Stimulated activated CD8-positive, alpha-beta memory T cell treated with anti-CD3 and anti-CD28 coated beads, Interleukin-4, amount 100 ng/mL, for 24 hours (primary cell): ENCODE data around the gene AMY1A.
"Not testable (repeated sequence)": the region's sequence is repeated elsewhere in the genome, so short reads cannot be mapped to it uniquely, and the experiment has no call there.

ENCODE experiments used
- DNase-seq: peaks from one replicate; pipeline ENCODE4 v3.0.0-alpha.2; 2020; ENCODE audit warnings: low read depth

AMY1A gene

DNA sequence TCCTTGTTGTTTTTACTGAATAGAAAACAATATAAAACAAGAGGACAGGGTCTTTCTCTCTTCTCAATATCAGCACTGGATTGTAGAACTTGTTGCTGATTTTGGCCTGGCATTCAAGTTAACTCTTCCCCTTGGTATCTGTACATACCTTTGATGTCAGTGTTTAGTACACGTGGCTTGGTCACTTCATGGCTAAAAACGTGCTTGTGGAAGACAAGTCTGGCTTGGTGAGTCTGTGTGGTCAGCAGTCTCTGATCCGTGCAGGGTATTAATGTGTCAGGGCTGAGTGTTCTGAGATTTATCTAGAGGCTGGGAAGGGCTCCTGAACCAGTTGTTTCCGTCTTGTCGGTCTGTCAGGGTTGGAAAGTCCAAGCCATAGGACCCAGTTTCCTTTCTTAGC is at the start of gene AMY1A:
TSS of gene AMY1A (plus strand) at position 301 of the 400 bp plus-strand sequence. CDS start 571 bp downstream, outside the sequence.
- DNase-seq: not testable (repeated sequence)

DNA sequence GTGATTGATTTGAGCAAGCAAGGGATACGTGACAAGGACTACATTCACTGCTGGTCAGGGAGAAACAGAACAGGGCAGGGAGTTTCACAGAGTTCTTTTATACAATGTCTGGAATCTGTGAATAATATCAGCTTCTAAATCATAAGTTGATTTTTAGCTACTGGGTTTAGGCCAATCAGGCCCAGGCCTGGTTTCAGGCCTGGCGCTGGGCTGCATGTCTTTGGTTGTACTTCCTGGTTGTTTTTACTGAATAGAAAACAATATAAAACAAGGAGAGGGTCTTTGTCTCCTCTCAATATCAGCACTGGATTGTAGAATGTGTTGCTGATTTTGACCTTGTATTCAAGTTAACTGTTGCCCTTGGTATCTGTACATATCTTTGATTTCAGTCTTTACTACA is 39.2 kb upstream of the AMY1A start:
- no peak for DNase-seq

DNA sequence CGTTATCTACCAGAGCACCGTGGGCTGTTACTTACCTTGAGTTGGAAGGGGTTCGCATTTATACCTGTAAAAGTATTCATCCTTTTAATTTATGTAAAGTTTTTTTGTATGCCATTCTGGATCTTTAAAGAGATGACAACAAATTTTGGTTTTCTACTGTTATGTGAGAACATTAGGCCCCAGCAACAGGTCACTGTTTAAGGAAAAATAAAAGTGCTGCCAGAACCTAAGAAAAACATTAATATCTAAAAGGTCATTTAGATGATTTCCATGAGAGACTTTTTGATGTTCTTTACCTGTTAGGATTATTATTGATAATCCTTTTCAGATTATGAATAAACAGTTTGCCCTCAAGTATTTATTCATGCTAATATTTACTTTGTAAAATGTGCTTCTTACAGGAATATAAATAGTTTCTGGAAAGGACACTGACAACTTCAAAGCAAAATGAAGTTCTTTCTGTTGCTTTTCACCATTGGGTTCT is 38.5 kb upstream of the AMY1A start, which contains the start of gene AMY2A:
TSS of gene AMY2A (plus strand) at position 434 of the 484 bp plus-strand sequence. CDS start at position 448, 14 bp downstream.
- not testable (repeated sequence) for DNase-seq

DNA sequence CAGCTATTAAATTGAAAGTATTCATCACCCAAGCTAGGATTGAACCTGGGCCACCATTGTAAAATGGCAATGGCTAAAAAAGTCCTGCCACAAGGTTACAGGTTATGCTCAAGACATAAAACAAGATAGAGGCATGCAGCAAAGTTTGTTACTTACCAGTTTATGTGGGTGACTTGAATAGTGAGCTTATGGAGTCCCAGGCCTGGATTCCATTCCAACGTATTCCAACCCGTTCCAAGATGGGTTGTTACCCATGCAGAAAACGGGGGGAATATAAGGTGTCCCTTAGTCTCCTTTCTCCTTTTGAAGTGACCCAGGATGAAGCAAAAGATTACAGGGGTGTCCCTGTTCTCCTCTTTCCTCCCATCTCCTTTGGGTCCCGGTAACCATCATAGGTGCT is 28.1 kb upstream of the AMY1A start:
- DNase-seq: not testable (repeated sequence)

DNA sequence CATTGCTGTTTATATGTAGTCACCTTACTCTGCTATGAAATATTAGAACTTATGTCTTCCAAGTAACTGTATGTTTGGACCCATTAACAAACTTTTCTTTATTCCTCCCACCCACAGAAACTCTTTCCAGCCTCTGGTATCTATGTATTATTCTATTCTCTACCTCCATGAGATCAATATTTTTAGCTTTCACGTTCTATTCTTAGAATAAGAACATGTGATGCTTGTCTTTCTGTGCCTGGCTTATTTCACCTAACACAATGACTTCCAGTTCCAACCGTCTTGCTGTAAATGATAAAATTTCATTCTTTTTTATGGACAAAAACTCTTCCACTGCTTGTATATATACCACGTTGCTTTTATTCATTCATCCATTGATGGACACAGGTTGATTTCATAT is 14.4 kb upstream of the AMY1A start:
- not testable (repeated sequence) for DNase-seq

DNA sequence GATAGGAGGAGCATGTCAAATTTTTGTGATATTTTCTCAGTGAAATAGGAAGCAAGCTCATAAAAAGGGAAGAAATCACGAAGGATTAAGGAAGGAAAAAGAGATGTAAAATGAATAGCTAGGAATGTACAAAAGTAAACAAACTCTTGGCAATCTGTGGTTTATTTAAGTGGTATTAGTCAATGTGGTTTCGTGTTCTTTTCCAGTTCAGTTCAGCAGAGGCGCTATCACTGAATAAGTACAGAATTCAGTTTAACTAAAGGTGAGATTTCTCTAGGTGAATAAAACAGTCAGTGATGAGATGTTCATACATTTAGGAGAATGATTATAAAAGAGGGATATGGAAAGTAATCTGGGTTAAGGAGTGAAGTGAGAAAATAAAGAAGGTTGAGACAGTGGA is 11.7 kb upstream of the AMY1A start:
- not testable (repeated sequence) for DNase-seq

DNA sequence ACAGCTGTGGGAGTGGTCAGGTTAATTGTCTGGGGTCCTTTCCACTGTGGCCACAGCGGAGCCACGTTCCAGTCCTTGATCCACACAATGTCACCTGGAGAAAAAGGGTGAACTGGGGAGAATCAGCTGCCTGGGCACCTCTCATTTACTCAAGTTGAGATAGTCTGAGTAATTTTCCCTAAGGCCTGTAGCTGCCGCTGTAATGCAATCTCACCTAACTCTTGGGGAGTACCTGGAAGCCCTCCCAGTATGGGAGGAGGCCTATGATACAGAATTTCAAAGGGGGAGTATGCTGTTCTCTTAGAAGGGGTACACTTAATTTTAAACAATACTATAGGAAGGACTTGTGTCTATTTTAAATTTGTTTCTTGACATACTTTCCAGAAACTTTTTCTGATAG is 5.3 kb upstream of the AMY1A start:
- DNase-seq: not testable (repeated sequence)

DNA sequence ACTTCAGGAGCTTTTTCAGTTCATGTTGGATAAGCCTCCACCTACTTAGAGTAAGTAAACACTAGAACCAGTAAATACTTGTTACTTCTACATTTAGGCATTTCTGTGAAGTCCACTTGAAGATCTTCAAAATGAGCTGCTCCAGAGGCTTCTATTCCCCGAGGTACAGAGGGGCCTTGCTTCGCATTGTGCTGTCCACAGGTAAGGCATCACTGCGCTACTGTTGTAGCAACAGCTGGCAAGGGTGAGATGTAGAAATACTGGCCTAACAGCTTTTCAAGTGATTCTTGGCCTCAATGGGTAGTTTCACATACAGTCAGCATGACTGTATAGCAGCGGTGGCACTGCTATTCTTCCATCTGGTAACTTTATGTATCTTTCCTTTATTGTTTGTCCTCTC is 4.7 kb upstream of the AMY1A start:
- DNase-seq: not testable (repeated sequence)

DNA sequence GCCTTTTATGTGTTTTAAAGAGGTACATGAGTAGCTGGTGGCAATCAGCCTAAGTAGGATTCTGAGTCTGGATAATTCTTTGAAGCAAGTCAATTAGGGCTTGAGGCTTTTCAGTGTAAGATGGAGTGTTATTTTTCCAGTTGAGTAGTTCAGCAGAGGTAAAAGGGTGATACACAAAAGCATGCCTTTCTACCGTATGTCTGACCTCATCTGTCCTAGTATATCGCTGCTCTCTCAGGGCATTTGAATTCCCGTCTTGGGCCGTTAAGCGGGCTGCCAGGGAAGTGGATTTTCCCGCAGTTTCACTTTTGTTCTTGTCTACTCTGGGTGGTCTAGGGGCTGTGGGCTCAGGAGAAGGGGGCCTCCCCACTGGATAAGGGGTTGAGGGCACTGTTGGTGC is 1.4 kb upstream of the AMY1A start:
- DNase-seq: not testable (repeated sequence)

DNA sequence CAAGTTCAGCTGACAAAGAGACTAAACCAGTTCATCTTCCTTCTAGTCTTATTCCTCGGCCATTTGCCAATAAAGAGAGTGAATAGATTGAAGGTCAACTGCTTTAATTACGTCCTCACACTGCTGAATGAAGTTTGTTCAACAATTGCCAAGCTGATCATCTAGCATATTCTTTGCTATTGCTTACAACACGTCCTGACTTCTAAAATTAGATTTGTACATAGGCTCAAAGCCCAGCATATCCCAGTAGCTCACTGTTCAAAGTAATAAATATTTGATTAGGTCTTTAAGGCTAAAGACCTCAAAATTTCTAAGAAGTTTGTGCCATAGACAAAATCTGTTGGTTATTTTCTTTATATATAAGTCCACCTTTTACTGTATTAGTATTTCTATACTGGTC is 20.8 kb downstream of the AMY1A start:
- DNase-seq: not testable (repeated sequence)

DNA sequence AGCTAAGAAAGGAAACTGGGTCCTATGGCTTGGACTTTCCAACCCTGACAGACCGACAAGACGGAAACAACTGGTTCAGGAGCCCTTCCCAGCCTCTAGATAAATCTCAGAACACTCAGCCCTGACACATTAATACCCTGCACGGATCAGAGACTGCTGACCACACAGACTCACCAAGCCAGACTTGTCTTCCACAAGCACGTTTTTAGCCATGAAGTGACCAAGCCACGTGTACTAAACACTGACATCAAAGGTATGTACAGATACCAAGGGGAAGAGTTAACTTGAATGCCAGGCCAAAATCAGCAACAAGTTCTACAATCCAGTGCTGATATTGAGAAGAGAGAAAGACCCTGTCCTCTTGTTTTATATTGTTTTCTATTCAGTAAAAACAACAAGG is 40.5 kb downstream of the AMY1A start, which contains the start of gene AMY1B:
TSS of gene AMY1B (minus strand) at position 101 of the 400 bp plus-strand sequence. CDS start 571 bp downstream, outside the sequence.
- DNase-seq: not testable (repeated sequence)

DNA sequence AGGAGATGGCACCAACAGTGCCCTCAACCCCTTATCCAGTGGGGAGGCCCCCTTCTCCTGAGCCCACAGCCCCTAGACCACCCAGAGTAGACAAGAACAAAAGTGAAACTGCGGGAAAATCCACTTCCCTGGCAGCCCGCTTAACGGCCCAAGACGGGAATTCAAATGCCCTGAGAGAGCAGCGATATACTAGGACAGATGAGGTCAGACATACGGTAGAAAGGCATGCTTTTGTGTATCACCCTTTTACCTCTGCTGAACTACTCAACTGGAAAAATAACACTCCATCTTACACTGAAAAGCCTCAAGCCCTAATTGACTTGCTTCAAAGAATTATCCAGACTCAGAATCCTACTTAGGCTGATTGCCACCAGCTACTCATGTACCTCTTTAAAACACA is 41.9 kb downstream of the AMY1A start:
- DNase-seq: not testable (repeated sequence)

DNA sequence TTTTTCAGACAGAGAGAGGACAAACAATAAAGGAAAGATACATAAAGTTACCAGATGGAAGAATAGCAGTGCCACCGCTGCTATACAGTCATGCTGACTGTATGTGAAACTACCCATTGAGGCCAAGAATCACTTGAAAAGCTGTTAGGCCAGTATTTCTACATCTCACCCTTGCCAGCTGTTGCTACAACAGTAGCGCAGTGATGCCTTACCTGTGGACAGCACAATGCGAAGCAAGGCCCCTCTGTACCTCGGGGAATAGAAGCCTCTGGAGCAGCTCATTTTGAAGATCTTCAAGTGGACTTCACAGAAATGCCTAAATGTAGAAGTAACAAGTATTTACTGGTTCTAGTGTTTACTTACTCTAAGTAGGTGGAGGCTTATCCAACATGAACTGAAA is 45.1 kb downstream of the AMY1A start:
- DNase-seq: not testable (repeated sequence)

DNA sequence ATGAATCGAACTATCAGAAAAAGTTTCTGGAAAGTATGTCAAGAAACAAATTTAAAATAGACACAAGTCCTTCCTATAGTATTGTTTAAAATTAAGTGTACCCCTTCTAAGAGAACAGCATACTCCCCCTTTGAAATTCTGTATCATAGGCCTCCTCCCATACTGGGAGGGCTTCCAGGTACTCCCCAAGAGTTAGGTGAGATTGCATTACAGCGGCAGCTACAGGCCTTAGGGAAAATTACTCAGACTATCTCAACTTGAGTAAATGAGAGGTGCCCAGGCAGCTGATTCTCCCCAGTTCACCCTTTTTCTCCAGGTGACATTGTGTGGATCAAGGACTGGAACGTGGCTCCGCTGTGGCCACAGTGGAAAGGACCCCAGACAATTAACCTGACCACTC is 45.7 kb downstream of the AMY1A start:
- DNase-seq: not testable (repeated sequence)

DNA sequence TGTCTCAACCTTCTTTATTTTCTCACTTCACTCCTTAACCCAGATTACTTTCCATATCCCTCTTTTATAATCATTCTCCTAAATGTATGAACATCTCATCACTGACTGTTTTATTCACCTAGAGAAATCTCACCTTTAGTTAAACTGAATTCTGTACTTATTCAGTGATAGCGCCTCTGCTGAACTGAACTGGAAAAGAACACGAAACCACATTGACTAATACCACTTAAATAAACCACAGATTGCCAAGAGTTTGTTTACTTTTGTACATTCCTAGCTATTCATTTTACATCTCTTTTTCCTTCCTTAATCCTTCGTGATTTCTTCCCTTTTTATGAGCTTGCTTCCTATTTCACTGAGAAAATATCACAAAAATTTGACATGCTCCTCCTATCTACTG is 52.1 kb downstream of the AMY1A start:
- not testable (repeated sequence) for DNase-seq

DNA sequence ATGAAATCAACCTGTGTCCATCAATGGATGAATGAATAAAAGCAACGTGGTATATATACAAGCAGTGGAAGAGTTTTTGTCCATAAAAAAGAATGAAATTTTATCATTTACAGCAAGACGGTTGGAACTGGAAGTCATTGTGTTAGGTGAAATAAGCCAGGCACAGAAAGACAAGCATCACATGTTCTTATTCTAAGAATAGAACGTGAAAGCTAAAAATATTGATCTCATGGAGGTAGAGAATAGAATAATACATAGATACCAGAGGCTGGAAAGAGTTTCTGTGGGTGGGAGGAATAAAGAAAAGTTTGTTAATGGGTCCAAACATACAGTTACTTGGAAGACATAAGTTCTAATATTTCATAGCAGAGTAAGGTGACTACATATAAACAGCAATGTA is 54.8 kb downstream of the AMY1A start:
- not testable (repeated sequence) for DNase-seq
